Gastrocnemius medialis (tissue), 4 donors: ENCODE measurements around the gene ARV1.
"Not testable (repeated sequence)": the region's sequence is repeated elsewhere in the genome, so short reads cannot be mapped to it uniquely, and the experiment has no call there.

Experiments
- CTCF ChIP-seq, 5 experiments: fragments of 450-650 bp in 3 of 5; fragments of 200-600 bp in 2 of 5; sonication (generic) in 2 of 5; IDR thresholded peaks in 4 of 5; conservative IDR thresholded peaks in 1 of 5; 1 replicate in 4 of 5; 2 replicates in 1 of 5; pipeline ENCODE4 v1.5.1; 2016 to 2019; ENCODE audit warnings: antibody characterized with exemption in 5 of 5, mild to moderate bottlenecking in 3 of 5, moderate library complexity in 3 of 5
- POLR2A ChIP-seq, 2 donors: fragments of 450-650 bp; IDR thresholded peaks; one replicate each; pipeline ENCODE4 v1.6.1; 2017; ENCODE audit warnings: antibody characterized with exemption in 2 of 2, mild to moderate bottlenecking in 2 of 2, moderate library complexity in 2 of 2

- TF ChIP-seq CTCF (IDR thresholded peaks at IDR 0.05 in 4 of 5, conservative IDR thresholded peaks at IDR 0.05 in 1 of 5); POLR2A (IDR thresholded peaks at IDR 0.05): not testable (repeated sequence)
Observed at GRCh38 chr1:231045921-231046729, 67.2 kb downstream of the ARV1 start.
